ENCODE data around the gene PPP2R1A.

DNA sequence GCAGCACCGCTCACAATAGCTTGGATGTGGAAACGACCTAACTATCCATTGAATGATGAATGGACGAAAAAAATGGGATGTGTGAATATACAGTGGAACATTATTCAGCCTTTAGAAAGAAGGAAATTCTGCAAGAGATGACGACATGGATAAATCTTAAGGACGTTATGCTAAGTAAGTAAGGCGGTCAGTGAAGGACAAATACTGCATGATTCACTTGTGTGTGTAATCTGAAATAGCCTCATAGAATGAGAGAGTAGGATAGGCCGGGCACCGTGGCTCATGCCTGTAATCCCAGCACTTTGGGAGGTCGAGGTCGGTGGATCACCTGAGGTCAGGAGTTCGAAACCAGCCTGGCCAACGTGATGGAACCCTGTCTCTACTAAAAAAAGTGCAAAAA is 54.2 kb downstream of the PPP2R1A start:
- TF ChIP-seq, protein P1, sequence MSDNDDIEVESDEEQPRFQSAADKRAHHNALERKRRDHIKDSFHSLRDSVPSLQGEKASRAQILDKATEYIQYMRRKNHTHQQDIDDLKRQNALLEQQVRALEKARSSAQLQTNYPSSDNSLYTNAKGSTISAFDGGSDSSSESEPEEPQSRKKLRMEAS (IDR thresholded peaks at IDR 0.05) = no peak
- TF ChIP-seq, protein P2, sequence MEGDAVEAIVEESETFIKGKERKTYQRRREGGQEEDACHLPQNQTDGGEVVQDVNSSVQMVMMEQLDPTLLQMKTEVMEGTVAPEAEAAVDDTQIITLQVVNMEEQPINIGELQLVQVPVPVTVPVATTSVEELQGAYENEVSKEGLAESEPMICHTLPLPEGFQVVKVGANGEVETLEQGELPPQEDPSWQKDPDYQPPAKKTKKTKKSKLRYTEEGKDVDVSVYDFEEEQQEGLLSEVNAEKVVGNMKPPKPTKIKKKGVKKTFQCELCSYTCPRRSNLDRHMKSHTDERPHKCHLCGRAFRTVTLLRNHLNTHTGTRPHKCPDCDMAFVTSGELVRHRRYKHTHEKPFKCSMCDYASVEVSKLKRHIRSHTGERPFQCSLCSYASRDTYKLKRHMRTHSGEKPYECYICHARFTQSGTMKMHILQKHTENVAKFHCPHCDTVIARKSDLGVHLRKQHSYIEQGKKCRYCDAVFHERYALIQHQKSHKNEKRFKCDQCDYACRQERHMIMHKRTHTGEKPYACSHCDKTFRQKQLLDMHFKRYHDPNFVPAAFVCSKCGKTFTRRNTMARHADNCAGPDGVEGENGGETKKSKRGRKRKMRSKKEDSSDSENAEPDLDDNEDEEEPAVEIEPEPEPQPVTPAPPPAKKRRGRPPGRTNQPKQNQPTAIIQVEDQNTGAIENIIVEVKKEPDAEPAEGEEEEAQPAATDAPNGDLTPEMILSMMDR (IDR thresholded peaks at IDR 0.05; ENCODE audit: low read depth, low read length, missing input control) = no peak
- TF ChIP-seq GABPA (IDR thresholded peaks at IDR 0.05 in 1 of 2, conservative IDR thresholded peaks at IDR 0.05 in 1 of 2) (no peak), YY1 (IDR thresholded peaks at IDR 0.05) (no peak), RAD21 (IDR thresholded peaks at IDR 0.05) (no peak), NR2F2 (IDR thresholded peaks at IDR 0.05) (no peak), SP1 (IDR thresholded peaks at IDR 0.05) (no peak), TAF1 (conservative IDR thresholded peaks at IDR 0.05) (no peak), HNF4A (conservative IDR thresholded peaks at IDR 0.05) (no peak), EGR1 (IDR thresholded peaks at IDR 0.05; ENCODE audit: low read depth in 2 of 2) (no peak), RXRA (IDR thresholded peaks at IDR 0.05) (no peak), FOXA2 (IDR thresholded peaks at IDR 0.05) (no peak)
- TF ChIP-seq, protein P3, sequence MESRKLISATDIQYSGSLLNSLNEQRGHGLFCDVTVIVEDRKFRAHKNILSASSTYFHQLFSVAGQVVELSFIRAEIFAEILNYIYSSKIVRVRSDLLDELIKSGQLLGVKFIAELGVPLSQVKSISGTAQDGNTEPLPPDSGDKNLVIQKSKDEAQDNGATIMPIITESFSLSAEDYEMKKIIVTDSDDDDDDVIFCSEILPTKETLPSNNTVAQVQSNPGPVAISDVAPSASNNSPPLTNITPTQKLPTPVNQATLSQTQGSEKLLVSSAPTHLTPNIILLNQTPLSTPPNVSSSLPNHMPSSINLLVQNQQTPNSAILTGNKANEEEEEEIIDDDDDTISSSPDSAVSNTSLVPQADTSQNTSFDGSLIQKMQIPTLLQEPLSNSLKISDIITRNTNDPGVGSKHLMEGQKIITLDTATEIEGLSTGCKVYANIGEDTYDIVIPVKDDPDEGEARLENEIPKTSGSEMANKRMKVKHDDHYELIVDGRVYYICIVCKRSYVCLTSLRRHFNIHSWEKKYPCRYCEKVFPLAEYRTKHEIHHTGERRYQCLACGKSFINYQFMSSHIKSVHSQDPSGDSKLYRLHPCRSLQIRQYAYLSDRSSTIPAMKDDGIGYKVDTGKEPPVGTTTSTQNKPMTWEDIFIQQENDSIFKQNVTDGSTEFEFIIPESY (IDR thresholded peaks at IDR 0.05) = no peak
- TF ChIP-seq, protein P4, sequence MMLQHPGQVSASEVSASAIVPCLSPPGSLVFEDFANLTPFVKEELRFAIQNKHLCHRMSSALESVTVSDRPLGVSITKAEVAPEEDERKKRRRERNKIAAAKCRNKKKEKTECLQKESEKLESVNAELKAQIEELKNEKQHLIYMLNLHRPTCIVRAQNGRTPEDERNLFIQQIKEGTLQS (IDR thresholded peaks at IDR 0.05) = no peak
